HG03342 (cell line): ENCODE data around the gene OR14I1.
"Not testable (repeated sequence)": the region's sequence is repeated elsewhere in the genome, so short reads cannot be mapped to it uniquely, and the experiment has no call there.

Source experiments
- ATAC-seq: cut with Tn5 transposase; IDR thresholded peaks from one replicate; pipeline ENCODE4 v1.9.1; 2021; ENCODE audit warnings: mild to moderate bottlenecking, moderate library complexity; ENCODE audit not compliant: unreplicated experiment

Gene OR14I1

GRCh38 chr1:248688527-248689298 is 13.9 kb downstream of the OR14I1 start:
- peak; percentile 77 for ATAC-seq

GRCh38 chr1:248686815-248687214 is 15.8 kb downstream of the OR14I1 start:
- peak; percentile 77 for ATAC-seq

- ATAC-seq, result no peak
Observed at GRCh38 chr1:248681651-248682050, 20.9 kb downstream of the OR14I1 start.

- ATAC-seq, result no peak
Observed at GRCh38 chr1:248670003-248670402, 32.6 kb downstream of the OR14I1 start.

- ATAC-seq, result peak; percentile 98
Observed at GRCh38 chr1:248663453-248664328, 38.9 kb downstream of the OR14I1 start.

GRCh38 chr1:248656797-248657196 is 45.8 kb downstream of the OR14I1 start:
- ATAC-seq, result not testable (repeated sequence)

- ATAC-seq, result peak; percentile 48
Observed at GRCh38 chr1:248655354-248655753, 47.2 kb downstream of the OR14I1 start, which contains the start of gene OR2T27. TSS of gene OR2T27 (minus strand) at chr1:248655528. CDS start at chr1:248650884, 4,644 bp downstream.
